Kidney (tissue), 14 donors: ENCODE measurements around the gene ZNF423. TPM values are rescaled to one million over a fixed set of nuclear protein-coding genes. Genes with fewer than 3 reads are reported as not detected.

Experiments
- DNase-seq, 5 donors: peaks; one replicate each; pipeline ENCODE4 v3.0.0-alpha.2; 2013 to 2020
- FAIRE-seq: peaks from 2 replicates; lab custom pipeline; 2012; peaks lifted over from hg19 to GRCh38; lab: Jason Lieb, UNC
- H3K27ac ChIP-seq, 2 donors: one replicate each; pipeline ENCODE4 v1.7.0; 2013; ENCODE audit warnings: low read depth in 2 of 2, low read length in 2 of 2, inconsistent platforms in 1 of 2
- H3K27me3 ChIP-seq: one replicate; pipeline ENCODE4 v1.7.1; 2013; ENCODE audit warnings: low read length, inconsistent platforms; ENCODE audit not compliant: control insufficient read depth, insufficient read depth
- H3K36me3 ChIP-seq, 3 donors: one replicate each; pipeline versions ENCODE4 v1.7.0 to v1.7.1; 2013; ENCODE audit warnings: low read length in 3 of 3, control low read depth in 1 of 3, inconsistent platforms in 1 of 3; ENCODE audit not compliant: insufficient read depth in 3 of 3, control insufficient read depth in 2 of 3
- H3K4me1 ChIP-seq, 3 donors: one replicate each; pipeline versions ENCODE4 v1.7.0 to v1.7.1; 2013; ENCODE audit warnings: low read length in 3 of 3, inconsistent platforms in 1 of 3, low read depth in 1 of 3; ENCODE audit not compliant: control insufficient read depth in 2 of 3, insufficient read depth in 2 of 3
- H3K4me3 ChIP-seq, 3 donors: one replicate each; pipeline versions ENCODE4 v1.7.0 to v1.8.1; 2013; ENCODE audit warnings: low read length in 3 of 3, control low read depth in 1 of 3, inconsistent platforms in 1 of 3
- H3K9ac ChIP-seq, 3 donors: one replicate each; pipeline versions ENCODE4 v1.7.0 to v1.7.1; 2013; ENCODE audit warnings: low read length in 3 of 3, control low read depth in 1 of 3, inconsistent platforms in 1 of 3
- H3K9me3 ChIP-seq, 3 donors: one replicate each; pipeline versions ENCODE4 v1.7.0 to v1.7.1; 2013; ENCODE audit warnings: low read length in 3 of 3, control low read depth in 1 of 3, inconsistent platforms in 1 of 3; ENCODE audit not compliant: control insufficient read depth in 2 of 3, insufficient read depth in 1 of 3
- intact Hi-C: fragments of 100-400 bp; cut with DNase I; formaldehyde crosslinking; loops from one replicate; pipeline ENCODE4 v1.11.1; 2022
- polyA plus RNA-seq: library from polyadenylated mRNA; stranded (reverse); fragments of 350-450 nt; fragmentation: Illumina TruSeq; extraction: RNeasy Lipid Tissue Mini Kit (QIAGEN cat#74804); gene quantifications from one replicate; pipeline ENCODE4 v1.2.3, GENCODE V29; 2014; ENCODE audit warnings: low read depth, low replicate concordance; ENCODE audit not compliant: insufficient read depth
- total RNA-seq: library from RNA; stranded (reverse); fragmentation: NEBNext Ultra II Directional; extraction: Animal tissue kit (Norgen Biotek cat#: 25700); gene quantifications from one replicate; pipeline ENCODE4 v1.2.1, GENCODE V29; 2021
- TF ChIP-seq, protein P1 (sequence below): IDR thresholded peaks from 3 replicates; pipeline ENCODE4 v1.5.1; 2012; ENCODE audit warnings: mild to moderate bottlenecking, moderate library complexity, borderline replicate concordance; ENCODE audit not compliant: insufficient read depth; ENCODE audit errors: extremely low read depth
- donor health status: control.
- donor health status: control.
- donor health status: control.
- donor health status: control.
- donor health status: control.
- donor health status: DM: yes; HTN: yes; CAD: no.
- donor health status: Normal renal cell carcinoma (clear cell type).

The ZNF423 gene
- total and polyA plus RNA-seq, 2 donors from 2014 or later = 2.0 to 8.4 TPM

DNA sequence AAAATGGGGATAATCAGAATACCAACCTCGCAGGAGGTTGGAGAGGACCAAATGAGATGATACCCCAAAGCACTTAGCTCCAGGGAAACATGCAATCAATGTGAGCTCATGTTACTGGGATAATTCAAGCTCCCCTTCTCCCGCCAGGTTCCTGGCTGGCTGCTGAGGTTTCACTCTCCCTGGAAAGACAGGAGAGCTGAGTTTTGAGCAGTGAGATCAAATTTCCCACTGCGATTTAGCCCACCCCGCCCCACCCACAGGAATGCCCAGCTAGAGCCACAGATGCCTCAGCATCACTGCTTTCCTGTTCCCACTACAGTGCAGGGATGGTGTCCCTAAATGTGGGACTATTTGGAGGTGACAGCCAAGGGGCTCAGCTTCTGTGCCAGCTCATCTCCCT is 56.7 kb downstream of the ZNF423 start:
- Histone ChIP-seq H3K4me1 (no peaks in the 10 kb centered on the region), H3K27me3 (no peaks in the 10 kb centered on the region), H3K9me3 (no peaks in the 10 kb centered on the region), H3K27ac (no peak overlapping the region), H3K36me3 (no peaks in the 10 kb centered on the region), H3K4me3 (no peak overlapping the region), H3K9ac (no peak overlapping the region)
- peak in 3 of 5 donors; percentile 59 to 70 (median 69) for DNase-seq
- intact Hi-C loops = no loop called here
- TF ChIP-seq, protein P1, sequence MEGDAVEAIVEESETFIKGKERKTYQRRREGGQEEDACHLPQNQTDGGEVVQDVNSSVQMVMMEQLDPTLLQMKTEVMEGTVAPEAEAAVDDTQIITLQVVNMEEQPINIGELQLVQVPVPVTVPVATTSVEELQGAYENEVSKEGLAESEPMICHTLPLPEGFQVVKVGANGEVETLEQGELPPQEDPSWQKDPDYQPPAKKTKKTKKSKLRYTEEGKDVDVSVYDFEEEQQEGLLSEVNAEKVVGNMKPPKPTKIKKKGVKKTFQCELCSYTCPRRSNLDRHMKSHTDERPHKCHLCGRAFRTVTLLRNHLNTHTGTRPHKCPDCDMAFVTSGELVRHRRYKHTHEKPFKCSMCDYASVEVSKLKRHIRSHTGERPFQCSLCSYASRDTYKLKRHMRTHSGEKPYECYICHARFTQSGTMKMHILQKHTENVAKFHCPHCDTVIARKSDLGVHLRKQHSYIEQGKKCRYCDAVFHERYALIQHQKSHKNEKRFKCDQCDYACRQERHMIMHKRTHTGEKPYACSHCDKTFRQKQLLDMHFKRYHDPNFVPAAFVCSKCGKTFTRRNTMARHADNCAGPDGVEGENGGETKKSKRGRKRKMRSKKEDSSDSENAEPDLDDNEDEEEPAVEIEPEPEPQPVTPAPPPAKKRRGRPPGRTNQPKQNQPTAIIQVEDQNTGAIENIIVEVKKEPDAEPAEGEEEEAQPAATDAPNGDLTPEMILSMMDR = no peak
- no peak for FAIRE-seq

DNA sequence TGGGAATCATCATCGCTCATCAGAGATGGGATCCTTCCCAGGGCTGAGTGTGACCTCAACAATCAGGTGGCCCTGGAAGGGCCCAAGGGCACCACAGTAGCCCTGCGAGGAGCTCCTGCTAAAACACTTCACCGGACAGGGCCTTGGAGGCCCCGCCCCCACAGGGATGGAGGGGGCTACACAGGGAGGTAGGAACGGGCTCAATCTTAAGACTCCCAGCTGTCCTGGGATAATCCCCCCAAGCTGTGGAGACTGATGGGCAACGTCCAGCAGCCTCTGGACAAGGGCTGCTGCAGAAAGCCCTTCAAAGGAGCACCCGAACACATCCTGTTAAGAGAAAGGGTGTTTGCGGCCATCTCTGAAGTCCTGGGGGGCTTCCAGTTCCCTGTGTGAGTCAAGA is 60.4 kb downstream of the ZNF423 start:
- no peak overlapping the region for H3K4me3 ChIP-seq
- no peak for FAIRE-seq
- TF ChIP-seq, protein P1 = no peak
- H3K9ac ChIP-seq = no peak overlapping the region
- intact Hi-C loops = no loop called here
- DNase-seq = no peak
- H3K27me3 ChIP-seq = no peaks in the 10 kb centered on the region
- no peaks in the 10 kb centered on the region for H3K36me3 ChIP-seq
- no peaks in the 10 kb centered on the region for H3K4me1 ChIP-seq
- no peaks in the 10 kb centered on the region for H3K9me3 ChIP-seq
- H3K27ac ChIP-seq = no peak overlapping the region

DNA sequence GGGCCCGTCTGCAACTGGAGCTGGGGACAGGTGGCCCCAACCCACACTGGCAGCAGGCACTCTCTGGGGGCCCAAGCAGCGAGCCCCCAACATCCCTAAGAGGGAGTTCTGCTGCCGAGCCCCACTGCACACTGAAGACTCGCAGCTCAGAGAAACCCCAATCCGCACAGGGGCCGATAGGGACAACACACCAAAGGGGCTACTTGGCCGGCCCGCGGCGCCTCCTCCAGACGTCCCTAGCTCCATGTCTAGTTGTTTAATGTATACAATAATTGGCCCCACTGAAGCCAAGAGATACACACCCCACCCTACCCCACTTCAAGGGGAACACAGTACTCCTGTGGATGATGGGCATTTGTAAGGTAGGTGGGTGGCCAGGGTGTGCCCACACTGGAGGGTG is 62.7 kb downstream of the ZNF423 start:
- H3K27ac ChIP-seq = no peak overlapping the region
- no peaks in the 10 kb centered on the region for H3K36me3 ChIP-seq
- no peak overlapping the region for H3K4me3 ChIP-seq
- intact Hi-C loops = no loop called here
- no peaks in the 10 kb centered on the region for H3K27me3 ChIP-seq
- no peaks in the 10 kb centered on the region for H3K9me3 ChIP-seq
- TF ChIP-seq, protein P1 = no peak
- H3K4me1 ChIP-seq = no peaks in the 10 kb centered on the region
- H3K9ac ChIP-seq = no peak overlapping the region
- no peak for DNase-seq
- no peak for FAIRE-seq

DNA sequence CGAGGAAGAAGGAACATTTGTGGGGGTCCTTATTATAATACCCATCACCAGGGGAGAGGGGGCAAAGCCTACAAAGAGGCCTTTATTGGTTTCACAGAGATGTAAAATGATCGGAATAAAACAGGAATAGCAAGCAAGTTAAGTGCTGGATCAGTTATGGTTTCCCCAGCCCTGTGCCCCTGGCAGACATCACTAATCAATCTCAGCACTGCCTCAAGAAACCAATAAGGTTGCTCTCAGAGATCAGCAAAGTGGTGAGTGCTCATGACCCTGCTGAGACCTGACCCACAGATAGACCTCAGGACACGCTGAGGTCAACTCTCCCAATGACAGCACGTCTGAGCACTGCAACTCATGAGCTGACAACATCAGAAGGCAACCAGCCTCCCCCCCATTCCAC is 66.3 kb downstream of the ZNF423 start:
- intact Hi-C loops = no loop called here

More for the DNA sequence above, 66.3 kb downstream of the ZNF423 start:
- Histone ChIP-seq H3K27ac (no peak overlapping the region), H3K9me3 (no peaks in the 10 kb centered on the region), H3K9ac (no peak overlapping the region), H3K36me3 (no peaks in the 10 kb centered on the region), H3K4me3 (no peak overlapping the region), H3K27me3 (no peaks in the 10 kb centered on the region), H3K4me1 (no peaks in the 10 kb centered on the region)
- FAIRE-seq = no peak
- TF ChIP-seq, protein P1 = no peak
- no peak for DNase-seq
